OCI-LY7 (cell line): ENCODE results near the gene KIAA0586. TPM values are rescaled to one million over a fixed set of nuclear protein-coding genes. Genes with fewer than 3 reads are reported as not detected.
"Not testable (repeated sequence)": the region's sequence is repeated elsewhere in the genome, so short reads cannot be mapped to it uniquely, and the experiment has no call there.

Experiments
- BruUV-seq: library from RNA; stranded (reverse); fragments of 400-500 nt; replicated peaks from 2 replicates; lab custom pipeline; 2021; lab: Mats Ljungman, UMichigan
- CTCF ChIA-PET: fragments of 300-600 bp; sonication (Branson Sonifier 250); formaldehyde crosslinking; loops from one replicate; lab custom pipeline; 2022; ENCODE audit warnings: antibody characterized with exemption; ENCODE audit not compliant: unreplicated experiment; lab: Charles Lee
- POLR2A ChIA-PET: fragments of 300-600 bp; sonication (Branson Sonifier 250); formaldehyde crosslinking; loops from one replicate; lab custom pipeline; 2022; ENCODE audit warnings: antibody characterized with exemption; lab: Charles Lee
- DNase-seq: peaks from one replicate; pipeline ENCODE4 v3.0.0-alpha.2; 2015; ENCODE audit warnings: low spot score
- H2AFZ ChIP-seq: fragments of 200-600 bp; sonication (generic), shearing (Covaris generic); 2 replicates; pipeline ENCODE4 v1.6.1; 2014; ENCODE audit warnings: mild to moderate bottlenecking, antibody characterized with exemption, low read length, moderate library complexity
- H3K27ac ChIP-seq: fragments of 200-600 bp; sonication (generic); 2 replicates; pipeline ENCODE4 v1.5.1; 2014; ENCODE audit warnings: mixed run types, low read depth, mild to moderate bottlenecking, moderate library complexity, low read length, inconsistent platforms; ENCODE audit not compliant: poor library complexity, severe bottlenecking
- H3K36me3 ChIP-seq: fragments of 200-600 bp; sonication (generic); 2 replicates; pipeline ENCODE4 v1.6.1; 2014; ENCODE audit warnings: mild to moderate bottlenecking, antibody characterized with exemption, low read length, moderate library complexity, mixed read lengths; ENCODE audit not compliant: insufficient read depth
- H3K4me1 ChIP-seq: fragments of 200-600 bp; sonication (generic); 2 replicates; pipeline ENCODE4 v1.5.1; 2014; ENCODE audit warnings: mild to moderate bottlenecking, low read length; ENCODE audit not compliant: insufficient read depth, poor library complexity, severe bottlenecking
- H3K4me2 ChIP-seq: fragments of 200-600 bp; sonication (generic); 2 replicates; pipeline ENCODE4 v1.6.1; 2014; ENCODE audit warnings: mild to moderate bottlenecking, low read length
- H3K4me3 ChIP-seq: fragments of 200-600 bp; sonication (generic); 2 replicates; pipeline ENCODE4 v1.5.1; 2014; ENCODE audit warnings: mild to moderate bottlenecking, low read depth, low read length; ENCODE audit not compliant: poor library complexity, severe bottlenecking
- H3K79me2 ChIP-seq: fragments of 200-600 bp; sonication (generic); 2 replicates; pipeline ENCODE4 v1.6.1; 2016; ENCODE audit warnings: low read depth, mild to moderate bottlenecking, low read length, moderate library complexity, mixed read lengths; ENCODE audit not compliant: insufficient read depth
- H3K9me2 ChIP-seq: fragments of 200-600 bp; sonication (generic); 2 replicates; pipeline ENCODE4 v1.6.1; 2016; ENCODE audit warnings: mild to moderate bottlenecking, low read length, mixed read lengths; ENCODE audit not compliant: insufficient read depth
- H3K9me3 ChIP-seq: fragments of 200-600 bp; sonication (generic); 2 replicates; pipeline ENCODE4 v1.6.1; 2014; ENCODE audit warnings: mild to moderate bottlenecking, mixed run types, low read length, mixed read lengths
- H4K20me1 ChIP-seq: fragments of 200-600 bp; sonication (generic); 2 replicates; pipeline ENCODE4 v1.6.1; 2014; ENCODE audit warnings: mild to moderate bottlenecking, antibody characterized with exemption, low read length, moderate library complexity, mixed read lengths; ENCODE audit not compliant: insufficient read depth
- EZH2phosphoT487 ChIP-seq: fragments of 200-600 bp; sonication (generic); IDR thresholded peaks from 2 replicates; pipeline ENCODE4 v1.6.1; 2018; ENCODE audit warnings: low read depth, borderline replicate concordance, mild to moderate bottlenecking, mixed run types, antibody characterized with exemption, low read length, moderate library complexity, mixed read lengths
- intact Hi-C: fragments of 100-400 bp; cut with micrococcal nuclease; formaldehyde crosslinking; loops from one replicate; pipeline ENCODE4 v1.10.0; 2022; ENCODE audit not compliant: unreplicated experiment
- total RNA-seq, 2 experiments: library from RNA; depleted of rRNA in 1 of 2; stranded (reverse); fragments of >200 nt in 1 of 2; shearing (Covaris generic) in 1 of 2; gene quantifications; 2 replicates each; pipeline ENCODE4 v1.2.3, GENCODE V29; 2014 to 2022
- TF ChIP-seq, protein P1 (sequence below): fragments of 200-600 bp; sonication (generic); conservative IDR thresholded peaks from 2 replicates; pipeline ENCODE4 v1.5.1; 2014; ENCODE audit warnings: mild to moderate bottlenecking, antibody characterized with exemption, low read length, moderate library complexity, mixed read lengths

The KIAA0586 gene
- total RNA-seq, 2 experiments from 2014 or later, result 20.5 to 41.7 TPM

DNA sequence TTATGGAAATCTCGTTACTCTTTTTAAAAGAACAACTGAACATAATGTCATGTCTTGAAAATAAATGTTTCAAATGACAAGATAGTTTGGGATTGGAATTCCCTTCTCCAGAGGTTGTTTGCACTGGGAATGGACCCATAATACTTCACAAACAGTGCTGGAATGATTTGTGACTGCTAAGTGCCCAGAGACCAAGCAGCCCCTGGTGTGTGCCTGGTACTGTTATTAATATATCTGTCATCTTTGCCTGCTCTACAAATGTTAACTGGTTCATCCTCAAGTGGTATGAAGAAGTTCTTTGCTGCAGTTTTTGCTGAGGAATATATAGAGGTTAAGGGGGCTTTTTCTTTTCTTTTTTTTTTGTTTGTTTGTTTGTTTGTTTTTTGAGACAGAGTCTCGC lies 145.3 kb downstream of the KIAA0586 start:
- BruUV-seq, result no TSS peak
- Histone ChIP-seq H3K36me3 (no peaks in the 10 kb centered on the region), H3K4me3 (no peak overlapping the region), H3K4me1 (no peaks in the 10 kb centered on the region), H3K27ac (no peak overlapping the region), H3K79me2 (no peaks in the 10 kb centered on the region), H3K9me3 (no peaks in the 10 kb centered on the region), H3K4me2 (no peak overlapping the region), H3K9me2 (no peaks in the 10 kb centered on the region), H4K20me1 (no peaks in the 10 kb centered on the region), H2AFZ (no peak overlapping the region)
- CTCF ChIA-PET, result no interaction called here
- intact Hi-C loops, result no loop called here
- no peak for DNase-seq
- TF ChIP-seq, protein P1, sequence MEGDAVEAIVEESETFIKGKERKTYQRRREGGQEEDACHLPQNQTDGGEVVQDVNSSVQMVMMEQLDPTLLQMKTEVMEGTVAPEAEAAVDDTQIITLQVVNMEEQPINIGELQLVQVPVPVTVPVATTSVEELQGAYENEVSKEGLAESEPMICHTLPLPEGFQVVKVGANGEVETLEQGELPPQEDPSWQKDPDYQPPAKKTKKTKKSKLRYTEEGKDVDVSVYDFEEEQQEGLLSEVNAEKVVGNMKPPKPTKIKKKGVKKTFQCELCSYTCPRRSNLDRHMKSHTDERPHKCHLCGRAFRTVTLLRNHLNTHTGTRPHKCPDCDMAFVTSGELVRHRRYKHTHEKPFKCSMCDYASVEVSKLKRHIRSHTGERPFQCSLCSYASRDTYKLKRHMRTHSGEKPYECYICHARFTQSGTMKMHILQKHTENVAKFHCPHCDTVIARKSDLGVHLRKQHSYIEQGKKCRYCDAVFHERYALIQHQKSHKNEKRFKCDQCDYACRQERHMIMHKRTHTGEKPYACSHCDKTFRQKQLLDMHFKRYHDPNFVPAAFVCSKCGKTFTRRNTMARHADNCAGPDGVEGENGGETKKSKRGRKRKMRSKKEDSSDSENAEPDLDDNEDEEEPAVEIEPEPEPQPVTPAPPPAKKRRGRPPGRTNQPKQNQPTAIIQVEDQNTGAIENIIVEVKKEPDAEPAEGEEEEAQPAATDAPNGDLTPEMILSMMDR, result no peak
- TF ChIP-seq EZH2phosphoT487, result no peak
- POLR2A ChIA-PET, result no interaction called here

DNA sequence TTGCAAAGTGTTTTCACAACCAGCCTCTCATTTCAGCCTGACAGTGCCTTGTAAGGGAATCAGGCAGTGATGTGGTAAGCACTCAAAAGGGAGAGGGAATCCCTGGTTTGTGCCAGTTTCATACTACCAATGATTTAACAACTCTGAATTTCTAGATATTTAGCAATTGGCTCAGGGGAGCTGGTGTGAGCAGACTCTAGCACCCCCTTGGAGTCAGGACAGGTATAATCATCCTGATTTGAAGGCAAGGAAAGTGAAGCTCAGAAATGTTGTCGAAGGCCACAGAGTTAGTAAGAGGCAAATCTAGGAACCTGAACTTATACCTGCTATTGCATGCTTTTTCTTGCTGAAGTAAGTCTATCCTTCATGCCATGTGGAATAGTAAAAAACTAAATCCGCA lies 147.1 kb downstream of the KIAA0586 start:
- Histone ChIP-seq H3K27ac (no peak overlapping the region), H3K36me3 (no peaks in the 10 kb centered on the region), H3K9me3 (no peaks in the 10 kb centered on the region), H3K79me2 (no peaks in the 10 kb centered on the region), H4K20me1 (no peaks in the 10 kb centered on the region), H3K4me2 (no peak overlapping the region), H3K9me2 (no peaks in the 10 kb centered on the region), H3K4me1 (no peaks in the 10 kb centered on the region), H3K4me3 (no peak overlapping the region), H2AFZ (no peak overlapping the region)
- BruUV-seq, result no TSS peak
- POLR2A ChIA-PET, result interaction anchor here (0.6 kb wide), 1 partner anchor 777 kb away, joined by 3 read pairs; no protein-coding TSS in a partner anchor
- DNase-seq, result no peak
- CTCF ChIA-PET, result interaction anchor here (0.6 kb wide), 1 partner anchor 853 kb away, joined by 3 read pairs; no protein-coding TSS in a partner anchor
- intact Hi-C loops, result no loop called here
- TF ChIP-seq EZH2phosphoT487, result no peak
- TF ChIP-seq, protein P1, result no peak; the same call in 1 of the 2 replicates

DNA sequence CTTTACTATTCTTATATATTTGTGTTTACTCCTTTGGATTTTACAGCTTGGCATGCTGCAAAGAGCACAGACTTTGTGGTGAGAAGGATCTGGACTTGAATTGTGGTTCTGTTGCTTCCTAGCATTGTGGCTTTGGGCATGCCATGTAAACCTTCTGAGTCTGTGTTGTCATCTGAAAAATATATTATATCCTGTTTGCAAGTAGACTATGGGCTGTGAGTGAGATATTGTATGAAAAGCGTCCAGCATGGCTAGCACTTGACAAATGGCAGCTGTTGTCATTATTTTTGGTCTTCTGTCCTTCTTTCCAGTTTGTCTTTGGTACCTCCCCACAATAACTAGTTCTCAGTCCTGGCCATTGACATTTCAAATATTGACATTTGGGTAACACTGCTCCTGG lies 148.4 kb downstream of the KIAA0586 start:
- POLR2A ChIA-PET, result no interaction called here
- Histone ChIP-seq H3K9me3 (no peaks in the 10 kb centered on the region), H3K4me2 (no peak overlapping the region), H3K79me2 (no peaks in the 10 kb centered on the region), H3K4me3 (no peak overlapping the region), H3K9me2 (no peaks in the 10 kb centered on the region), H3K27ac (no peak overlapping the region), H4K20me1 (no peaks in the 10 kb centered on the region), H3K36me3 (no peaks in the 10 kb centered on the region), H2AFZ (no peak overlapping the region), H3K4me1 (no peaks in the 10 kb centered on the region)
- no peak for DNase-seq
- intact Hi-C loops, result no loop called here
- BruUV-seq, result no TSS peak
- CTCF ChIA-PET, result no interaction called here
- TF ChIP-seq, protein P1, result no peak
- TF ChIP-seq EZH2phosphoT487, result no peak

DNA sequence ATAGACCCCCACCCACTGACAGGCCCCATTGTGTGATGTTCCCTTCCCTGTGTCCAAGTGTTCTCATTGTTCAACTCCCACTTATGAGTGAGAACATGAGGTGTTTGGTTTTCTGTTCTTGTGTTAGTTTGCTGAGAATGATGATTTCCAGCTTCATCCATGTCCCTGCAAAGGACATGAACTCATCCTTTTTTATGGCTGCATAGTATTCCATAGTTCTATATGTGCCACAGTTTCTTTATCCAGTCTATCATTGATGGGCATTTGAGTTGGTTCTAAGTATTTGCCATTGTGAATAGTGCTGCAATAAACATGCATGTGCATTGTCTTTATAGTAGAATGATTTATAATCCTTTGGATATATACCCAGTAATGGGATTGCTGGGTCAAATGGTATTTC lies 152.5 kb downstream of the KIAA0586 start:
- H3K36me3 ChIP-seq, DNase-seq, intact Hi-C loops, POLR2A ChIA-PET, H2AFZ ChIP-seq, H3K79me2 ChIP-seq, H3K9me3 ChIP-seq, H4K20me1 ChIP-seq, H3K4me2 ChIP-seq, BruUV-seq, CTCF ChIA-PET, H3K27ac ChIP-seq, H3K4me1 ChIP-seq, H3K9me2 ChIP-seq, H3K4me3 ChIP-seq: not testable (repeated sequence)
